Natural killer cell (primary cell): ENCODE data around the gene ARHGEF12. TPM values are rescaled to one million over a fixed set of nuclear protein-coding genes. Genes with fewer than 3 reads are reported as not detected.

Experiments
- ATAC-seq, 3 donors: fragments of 150-1000 bp in 2 of 3; fragments of 200-7000 bp in 1 of 3; cut with Tn5 transposase; 1 replicate in 1 of 3; 2 replicates in 2 of 3; pipeline ENCODE4 v1.10.0; 2021; ENCODE audit warnings: mild to moderate bottlenecking in 2 of 3, moderate library complexity in 2 of 3
- DNase-seq, 2 donors: peaks; one replicate each; pipeline versions ENCODE4 v3.0.0 to v3.0.0-alpha.2; 2013 to 2021; ENCODE audit warnings: mixed read lengths in 1 of 2
- H3K27ac ChIP-seq: one replicate; pipeline ENCODE4 v1.5.1; 2013; ENCODE audit warnings: mild to moderate bottlenecking, low read length
- H3K27me3 ChIP-seq: one replicate; pipeline ENCODE4 v1.6.1; 2013; ENCODE audit warnings: low read length; ENCODE audit not compliant: control insufficient read depth, insufficient read depth
- H3K36me3 ChIP-seq: one replicate; pipeline ENCODE4 v1.6.1; 2013; ENCODE audit warnings: low read length; ENCODE audit not compliant: control insufficient read depth, insufficient read depth
- H3K4me1 ChIP-seq: one replicate; pipeline ENCODE4 v1.6.1; 2013; ENCODE audit warnings: low read length; ENCODE audit not compliant: control insufficient read depth, insufficient read depth
- H3K4me3 ChIP-seq: one replicate; pipeline ENCODE4 v1.5.1; 2013; ENCODE audit warnings: low read length
- H3K9me3 ChIP-seq: one replicate; pipeline ENCODE4 v1.6.1; 2013; ENCODE audit warnings: low read length; ENCODE audit not compliant: control insufficient read depth, insufficient read depth
- H3K27ac Mint-ChIP-seq, 2 donors: one replicate each; pipeline ENCODE4 v1.8.0; 2022; ENCODE audit warnings: mild to moderate bottlenecking in 2 of 2, mixed read lengths in 2 of 2, moderate library complexity in 1 of 2
- H3K27me3 Mint-ChIP-seq, 2 donors: one replicate each; pipeline ENCODE4 v1.8.0; 2022; ENCODE audit warnings: low read depth in 2 of 2, mixed read lengths in 2 of 2
- H3K36me3 Mint-ChIP-seq: one replicate; pipeline ENCODE4 v1.8.0; 2022; ENCODE audit warnings: mixed read lengths
- H3K4me1 Mint-ChIP-seq, 2 donors: one replicate each; pipeline ENCODE4 v1.8.0; 2022; ENCODE audit warnings: mixed read lengths in 2 of 2
- H3K4me3 Mint-ChIP-seq: one replicate; pipeline ENCODE4 v1.8.0; 2022; ENCODE audit warnings: mild to moderate bottlenecking, moderate library complexity, mixed read lengths
- H3K9me3 Mint-ChIP-seq, 2 donors: one replicate each; pipeline ENCODE4 v1.8.0; 2022; ENCODE audit warnings: mixed read lengths in 2 of 2
- WGBS: methylation state at CpG from one replicate; pipeline ENCODE4 v1.1.7; 2013; ENCODE audit warnings: missing lambda C conversion rate; ENCODE audit not compliant: insufficient coverage; 5-methylcytosine and 5-hydroxymethylcytosine counted together
- intact Hi-C: fragments of 100-400 bp; cut with micrococcal nuclease; formaldehyde crosslinking; loops from one replicate; pipeline ENCODE4 v1.14.2; 2022
- total RNA-seq, 4 donors: library from RNA; stranded (reverse); fragments of 120-200 nt in 1 of 4; gene quantifications; one replicate each; pipeline versions ENCODE4 v1.2.3 to v1.2.4, GENCODE V29; 2013 to 2022
- TF ChIP-seq, protein P1 (sequence below): fragments of 200-600 bp; IDR thresholded peaks from one replicate; pipeline ENCODE4 v1.8.0; 2022; ENCODE audit warnings: antibody characterized with exemption

ARHGEF12 gene
- total RNA-seq, 3 donors from 2014 or later (not counting 1 experiment from before 2014, with no cell fraction given), result 38.4 to 52.3 (median 42.1) TPM

DNA sequence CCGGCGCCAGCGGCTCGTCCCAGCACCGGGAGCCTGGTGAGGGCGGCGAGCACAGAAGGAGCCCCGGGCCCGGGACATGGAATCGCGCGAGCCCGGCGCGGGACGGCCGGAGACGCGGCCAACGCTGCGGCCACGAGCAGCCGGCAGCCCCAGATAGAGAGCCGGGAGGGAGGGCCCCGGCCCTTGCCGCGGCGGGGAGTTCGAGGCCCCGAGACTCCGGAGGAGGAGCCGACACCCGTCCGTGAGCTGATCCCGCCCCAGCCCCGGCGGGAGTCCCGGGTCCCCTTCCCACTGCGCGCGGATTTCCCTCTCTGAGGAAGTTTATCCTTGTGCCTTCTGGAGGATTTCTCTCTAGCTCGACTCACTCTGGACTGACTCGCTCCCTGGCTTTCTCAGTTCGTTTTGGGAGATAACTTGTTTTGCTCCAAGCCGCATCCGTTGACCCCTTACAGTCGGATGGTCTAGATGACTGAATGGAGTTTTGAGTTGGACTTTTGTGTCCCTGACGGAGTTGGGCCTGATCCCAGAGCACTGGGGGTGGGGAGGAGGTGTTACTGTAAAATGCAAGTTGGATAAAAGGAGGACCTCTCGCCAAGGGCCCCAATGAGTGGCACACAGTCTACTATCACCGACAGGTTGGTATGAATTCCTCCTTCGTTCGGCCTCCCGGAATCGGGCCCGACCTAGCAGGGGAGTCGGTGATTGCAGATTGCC, 585 bp downstream of the ARHGEF12 start:
- peaks cover 32% of the 10 kb centered on the region for H3K27me3 ChIP-seq
- TF ChIP-seq, protein P1, sequence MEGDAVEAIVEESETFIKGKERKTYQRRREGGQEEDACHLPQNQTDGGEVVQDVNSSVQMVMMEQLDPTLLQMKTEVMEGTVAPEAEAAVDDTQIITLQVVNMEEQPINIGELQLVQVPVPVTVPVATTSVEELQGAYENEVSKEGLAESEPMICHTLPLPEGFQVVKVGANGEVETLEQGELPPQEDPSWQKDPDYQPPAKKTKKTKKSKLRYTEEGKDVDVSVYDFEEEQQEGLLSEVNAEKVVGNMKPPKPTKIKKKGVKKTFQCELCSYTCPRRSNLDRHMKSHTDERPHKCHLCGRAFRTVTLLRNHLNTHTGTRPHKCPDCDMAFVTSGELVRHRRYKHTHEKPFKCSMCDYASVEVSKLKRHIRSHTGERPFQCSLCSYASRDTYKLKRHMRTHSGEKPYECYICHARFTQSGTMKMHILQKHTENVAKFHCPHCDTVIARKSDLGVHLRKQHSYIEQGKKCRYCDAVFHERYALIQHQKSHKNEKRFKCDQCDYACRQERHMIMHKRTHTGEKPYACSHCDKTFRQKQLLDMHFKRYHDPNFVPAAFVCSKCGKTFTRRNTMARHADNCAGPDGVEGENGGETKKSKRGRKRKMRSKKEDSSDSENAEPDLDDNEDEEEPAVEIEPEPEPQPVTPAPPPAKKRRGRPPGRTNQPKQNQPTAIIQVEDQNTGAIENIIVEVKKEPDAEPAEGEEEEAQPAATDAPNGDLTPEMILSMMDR, result no peak
- H3K4me3 ChIP-seq, result peak overlapping the region; percentile 78
- Mint-ChIP-seq H3K4me3 (peak overlapping the region; percentile 96), H3K27me3 (peaks cover 34 to 58% of the 10 kb centered on the region in 2 donors), H3K9me3 (no peaks in the 10 kb centered on the region), H3K36me3 (peaks cover 9% of the 10 kb centered on the region), H3K4me1 (peaks cover 42 to 43% of the 10 kb centered on the region in 2 donors), H3K27ac (peak overlapping the region; percentile 80 to 84)
- peak in 1 of 2 donors; percentile 45 for DNase-seq
- ATAC-seq, result peak; percentile 29 to 46 (median 36)
- H3K4me1 ChIP-seq, result peaks cover 19% of the 10 kb centered on the region
- intact Hi-C loops, result loop anchor here (5.0 kb wide), 2 partner anchors 131 to 776 kb away; no protein-coding TSS in a partner anchor
- WGBS, result under 1% methylated on average over 56 of the region's 56 CpGs
- H3K9me3 ChIP-seq, result no peaks in the 10 kb centered on the region
- H3K27ac ChIP-seq, result peak overlapping the region; percentile 38
- H3K36me3 ChIP-seq, result no peaks in the 10 kb centered on the region

DNA sequence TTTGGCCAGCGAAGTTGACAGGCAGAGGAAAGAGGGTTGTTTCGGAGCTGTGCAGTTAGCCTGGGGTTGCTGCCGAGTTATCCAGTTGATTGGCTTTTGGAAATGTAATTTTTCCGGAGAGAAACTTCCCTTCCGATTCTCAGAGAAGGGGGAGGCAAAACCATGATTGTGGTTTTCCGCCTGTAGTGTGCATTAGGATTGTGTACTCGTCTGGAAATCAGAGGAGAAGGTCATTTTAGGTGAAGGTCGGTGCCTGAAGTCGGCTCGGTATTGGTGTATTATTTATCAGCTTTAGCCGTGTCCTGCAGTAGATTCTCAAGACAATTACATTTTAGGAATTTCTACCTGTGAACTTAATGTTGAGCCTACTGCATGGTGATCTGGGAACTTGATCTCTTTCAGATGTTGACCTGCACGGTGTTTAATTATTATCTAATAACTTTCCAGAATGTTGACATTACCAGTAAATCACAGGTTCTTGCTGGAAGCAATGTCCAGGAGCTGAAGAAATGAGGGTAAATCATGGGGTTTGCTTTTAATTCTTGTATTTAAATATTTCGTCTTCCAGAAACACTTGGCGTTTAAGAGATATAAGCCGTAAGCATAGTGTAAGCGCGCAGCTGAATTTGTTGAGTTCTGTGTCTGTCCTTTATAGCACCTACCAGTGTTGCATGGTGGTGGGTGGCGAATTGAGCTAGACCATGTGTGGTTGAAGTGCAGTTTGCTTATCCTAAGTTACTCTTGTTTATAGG, 1.3 kb downstream of the ARHGEF12 start:
- H3K36me3 ChIP-seq, result no peaks in the 10 kb centered on the region
- no peak for ATAC-seq
- peak overlapping the region; percentile 80 to 84 for H3K27ac Mint-ChIP-seq
- peaks cover 47 to 48% of the 10 kb centered on the region in 2 donors for H3K4me1 Mint-ChIP-seq
- H3K9me3 Mint-ChIP-seq, result no peaks in the 10 kb centered on the region
- TF ChIP-seq, protein P1, result no peak
- DNase-seq, result no peak
- H3K4me3 ChIP-seq, result peak overlapping the region; percentile 78
- WGBS, result 39% methylated on average over 17 of the region's 18 CpGs
- peaks cover 39% of the 10 kb centered on the region for H3K27me3 ChIP-seq
- no peaks in the 10 kb centered on the region for H3K9me3 ChIP-seq
- H3K27me3 Mint-ChIP-seq, result peaks cover 33 to 61% of the 10 kb centered on the region in 2 donors
- H3K27ac ChIP-seq, result no peak overlapping the region
- H3K36me3 Mint-ChIP-seq, result peaks cover 9% of the 10 kb centered on the region
- peaks cover 19% of the 10 kb centered on the region for H3K4me1 ChIP-seq
- peak overlapping the region; percentile 96 for H3K4me3 Mint-ChIP-seq
- intact Hi-C loops, result loop anchor here (5.0 kb wide), 2 partner anchors 130 to 775 kb away; no protein-coding TSS in a partner anchor

DNA sequence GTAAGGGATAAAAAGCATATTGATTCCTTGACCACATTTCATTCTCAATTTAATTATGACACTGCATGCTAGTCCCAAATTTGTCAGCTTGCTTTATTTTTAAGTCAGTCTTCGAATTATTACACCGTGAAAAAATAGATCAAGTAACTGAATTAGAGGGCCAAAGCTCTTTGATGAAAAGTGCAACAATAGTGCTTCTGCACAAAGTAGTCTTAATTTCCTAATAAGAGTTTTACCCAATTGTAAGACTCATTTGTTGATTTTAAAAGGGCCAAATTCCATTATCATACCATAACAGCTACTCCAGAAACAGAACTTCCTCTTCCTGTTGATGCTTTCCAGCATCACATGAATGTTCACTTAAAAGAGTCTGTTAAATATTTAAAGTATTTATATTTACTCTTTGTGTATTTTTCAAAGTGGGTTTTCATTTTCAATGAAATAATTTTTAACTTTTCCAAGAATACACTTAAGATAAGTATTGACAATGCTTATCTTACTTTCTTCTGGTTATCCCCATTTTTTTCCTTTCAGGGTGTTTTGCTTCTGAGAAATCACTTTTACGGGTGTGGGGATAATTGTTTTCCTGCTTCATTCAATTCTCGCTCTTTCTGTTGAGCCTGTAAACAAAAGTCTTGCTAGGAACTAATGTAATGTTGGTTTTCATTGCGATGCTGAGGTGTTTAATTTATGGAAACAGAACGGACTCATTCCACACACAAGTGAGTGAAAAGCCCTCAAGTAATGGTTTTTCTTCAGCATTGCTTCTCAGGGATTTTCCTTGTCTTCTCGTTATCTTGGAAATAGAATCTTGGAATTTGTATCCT, 2.1 kb downstream of the ARHGEF12 start:
- TF ChIP-seq, protein P1, result no peak
- H3K9me3 ChIP-seq, result no peaks in the 10 kb centered on the region
- Mint-ChIP-seq H3K36me3 (peaks cover 9% of the 10 kb centered on the region), H3K4me1 (peaks cover 47 to 49% of the 10 kb centered on the region in 2 donors), H3K27ac (peak overlapping the region in 1 of 2 donors; percentile 80), H3K4me3 (peak overlapping the region; percentile 96), H3K27me3 (peaks cover 33 to 59% of the 10 kb centered on the region in 2 donors), H3K9me3 (no peaks in the 10 kb centered on the region)
- peaks cover 45% of the 10 kb centered on the region for H3K27me3 ChIP-seq
- ATAC-seq, result no peak
- no peak overlapping the region for H3K27ac ChIP-seq
- intact Hi-C loops, result loop anchor here (5.0 kb wide), 2 partner anchors 129 to 774 kb away; no protein-coding TSS in a partner anchor
- DNase-seq, result no peak
- H3K36me3 ChIP-seq, result no peaks in the 10 kb centered on the region
- H3K4me3 ChIP-seq, result no peak overlapping the region
- whole genome bisulfite sequencing, result 85% methylated on average over 7 of the region's 7 CpGs
- H3K4me1 ChIP-seq, result peaks cover 20% of the 10 kb centered on the region
